Liver (tissue), 9 donors: ENCODE measurements around the gene AURKB. TPM values are rescaled to one million over a fixed set of nuclear protein-coding genes. Genes with fewer than 3 reads are reported as not detected.

Experiments used
- DNase-seq: peaks from one replicate; pipeline ENCODE4 v3.0.0-alpha.2; 2017; ENCODE audit warnings: low spot score
- H3K27ac ChIP-seq, 2 donors: one replicate each; pipeline ENCODE4 v1.7.0; 2013; ENCODE audit warnings: inconsistent platforms in 2 of 2, low read length in 2 of 2, control low read depth in 1 of 2, low read depth in 1 of 2, mild to moderate bottlenecking in 1 of 2
- H3K27me3 ChIP-seq, 4 donors: one replicate each; pipeline versions ENCODE4 v1.6.1 to v1.7.0; 2013; ENCODE audit warnings: low read length in 3 of 4, inconsistent platforms in 1 of 4, mild to moderate bottlenecking in 1 of 4, moderate library complexity in 1 of 4; ENCODE audit not compliant: control insufficient read depth in 4 of 4, insufficient read depth in 4 of 4
- H3K36me3 ChIP-seq, 4 donors: one replicate each; pipeline versions ENCODE4 v1.6.1 to v1.7.0; 2013; ENCODE audit warnings: low read length in 3 of 4, mild to moderate bottlenecking in 3 of 4, low read depth in 1 of 4, moderate library complexity in 1 of 4; ENCODE audit not compliant: control insufficient read depth in 4 of 4, insufficient read depth in 3 of 4
- H3K4me1 ChIP-seq, 4 donors: one replicate each; pipeline versions ENCODE4 v1.6.1 to v1.7.0; 2013; ENCODE audit warnings: low read length in 3 of 4, mild to moderate bottlenecking in 3 of 4, moderate library complexity in 1 of 4; ENCODE audit not compliant: control insufficient read depth in 4 of 4, insufficient read depth in 4 of 4
- H3K4me3 ChIP-seq, 3 donors: one replicate each; pipeline versions ENCODE4 v1.6.1 to v1.7.0; 2013; ENCODE audit warnings: low read length in 3 of 3, control low read depth in 1 of 3, low read depth in 1 of 3, mild to moderate bottlenecking in 1 of 3
- H3K9ac ChIP-seq, 2 donors: one replicate each; pipeline ENCODE4 v1.7.0; 2013; ENCODE audit warnings: low read length in 2 of 2, mild to moderate bottlenecking in 2 of 2, moderate library complexity in 2 of 2, control low read depth in 1 of 2, low read depth in 1 of 2
- H3K9me3 ChIP-seq, 4 donors: one replicate each; pipeline versions ENCODE4 v1.6.1 to v1.7.0; 2013; ENCODE audit warnings: low read length in 3 of 4; ENCODE audit not compliant: control insufficient read depth in 4 of 4
- ATF3 ChIP-seq: IDR thresholded peaks from 2 replicates; pipeline ENCODE4 v1.6.1; 2016; ENCODE audit warnings: antibody characterized with exemption
- CTCF ChIP-seq: fragments of 150-350 bp; IDR thresholded peaks from 2 replicates; pipeline ENCODE4 v1.5.1; 2017; ENCODE audit warnings: improper control_type of control experiment, low read depth, low read length; ENCODE audit not compliant: missing input control
- FOXA1 ChIP-seq: IDR thresholded peaks from 2 replicates; pipeline ENCODE4 v1.6.1; 2016; ENCODE audit warnings: antibody characterized with exemption
- FOXA2 ChIP-seq: IDR thresholded peaks from 2 replicates; pipeline ENCODE4 v1.6.1; 2016; ENCODE audit warnings: antibody characterized with exemption
- HNF4A ChIP-seq, 2 donors: conservative IDR thresholded peaks; 2 replicates each; pipeline ENCODE4 v1.6.1; 2016; ENCODE audit warnings: antibody characterized with exemption in 2 of 2, mild to moderate bottlenecking in 2 of 2
- MAX ChIP-seq: IDR thresholded peaks from 2 replicates; pipeline ENCODE4 v1.6.1; 2016; ENCODE audit warnings: antibody characterized with exemption
- NR2F2 ChIP-seq: IDR thresholded peaks from 2 replicates; pipeline ENCODE4 v1.6.1; 2016; ENCODE audit warnings: antibody characterized with exemption
- RAD21 ChIP-seq, 2 donors: IDR thresholded peaks; 2 replicates each; pipeline ENCODE4 v1.6.1; 2016; ENCODE audit warnings: antibody characterized with exemption in 2 of 2, mild to moderate bottlenecking in 2 of 2
- REST ChIP-seq: IDR thresholded peaks from 2 replicates; pipeline ENCODE4 v1.6.1; 2016; ENCODE audit warnings: antibody characterized with exemption, mild to moderate bottlenecking
- RXRA ChIP-seq, 2 donors: IDR thresholded peaks; 2 replicates each; pipeline ENCODE4 v1.6.1; 2017 to 2018; ENCODE audit warnings: antibody characterized with exemption in 2 of 2, mild to moderate bottlenecking in 1 of 2
- SP1 ChIP-seq: IDR thresholded peaks from 2 replicates; pipeline ENCODE4 v1.6.1; 2018; ENCODE audit warnings: antibody characterized with exemption, mild to moderate bottlenecking
- YY1 ChIP-seq: IDR thresholded peaks from 2 replicates; pipeline ENCODE4 v1.6.1; 2016; ENCODE audit warnings: antibody characterized with exemption, mild to moderate bottlenecking
- ZBTB33 ChIP-seq: IDR thresholded peaks from 2 replicates; pipeline ENCODE4 v1.6.1; 2016; ENCODE audit warnings: antibody characterized with exemption
- WGBS: extraction: QIAGEN DNeasy Blood & Tissue Kit; methylation state at CpG from one replicate; pipeline ENCODE4 v1.1.7; 2013; 5-methylcytosine and 5-hydroxymethylcytosine counted together
- polyA plus RNA-seq, 2 donors: library from polyadenylated mRNA; stranded (reverse) in 1 of 2; unstranded in 1 of 2; fragments of 200-250 nt in 1 of 2; fragments of >200 nt in 1 of 2; fragmentation: Nextera tagmentation in 1 of 2; extraction: Ambion mirVana in 1 of 2; gene quantifications; one replicate each; pipeline versions ENCODE4 v1.2.1 to v1.2.3, GENCODE V29; 2013 to 2015
- total RNA-seq, 2 donors: library from RNA; depleted of rRNA; stranded (reverse); fragments of >200 nt; gene quantifications; one replicate each; pipeline ENCODE4 v1.2.3, GENCODE V29; 2014
- donor health status: healthy.
- donor health status: healthy.
- donor health status: healthy.
- donor health status: healthy.
- donor health status: healthy.

The AURKB gene
- total and polyA plus RNA-seq, 4 donors = 0.42 to 25.9 (median 3.0) TPM

- no peak overlapping the region for H3K27ac ChIP-seq
- peaks cover 2 to 10% (median 6%) of the 10 kb centered on the region in 4 donors for H3K36me3 ChIP-seq
- no peak overlapping the region for H3K4me3 ChIP-seq
- no peaks in the 10 kb centered on the region for H3K9me3 ChIP-seq
- WGBS = 80% methylated on average over 4 of the region's 4 CpGs
- H3K9ac ChIP-seq = no peak overlapping the region
- peaks cover 11 to 59% (median 43%) of the 10 kb centered on the region in 4 donors for H3K4me1 ChIP-seq
- DNase-seq = no peak
- no peak for TF ChIP-seq ATF3
- no peak for TF ChIP-seq CTCF
- no peak for TF ChIP-seq NR2F2
- TF ChIP-seq MAX = no peak
- TF ChIP-seq SP1 = no peak
- TF ChIP-seq RXRA (IDR thresholded peaks at IDR 0.05) = no peak
- no peak for TF ChIP-seq REST
- TF ChIP-seq HNF4A (conservative IDR thresholded peaks at IDR 0.05) = no peak
- TF ChIP-seq FOXA1 = no peak
- TF ChIP-seq YY1 = no peak
- TF ChIP-seq RAD21 (IDR thresholded peaks at IDR 0.05) = no peak
- no peaks in the 10 kb centered on the region for H3K27me3 ChIP-seq
These were observed 50.7 kb downstream of the AURKB start for GRCh38 chr17:8159459-8160223.

- Histone ChIP-seq H3K4me3 (no peak overlapping the region), H3K36me3 (peaks cover 2 to 10% (median 6%) of the 10 kb centered on the region in 4 donors), H3K4me1 (peaks cover 10 to 56% (median 38%) of the 10 kb centered on the region in 4 donors), H3K27me3 (no peaks in the 10 kb centered on the region), H3K27ac (no peak overlapping the region), H3K9ac (no peak overlapping the region), H3K9me3 (no peaks in the 10 kb centered on the region)
- WGBS = 60% methylated on average over 3 of the region's 3 CpGs
- no peak for DNase-seq
- TF ChIP-seq RXRA (IDR thresholded peaks at IDR 0.05) (no peak), ZBTB33 (no peak), FOXA2 (no peak), REST (no peak), RAD21 (IDR thresholded peaks at IDR 0.05) (no peak)
These were observed 51.4 kb downstream of the AURKB start for GRCh38 chr17:8159032-8159400.
